A549 (cell line): ENCODE results near the gene AAR2.

Source experiments
- CBX2 ChIP-seq: fragments of 200-600 bp; sonication (generic); IDR thresholded peaks from 2 replicates; pipeline ENCODE4 v1.6.1; 2016; ENCODE audit warnings: low read depth, mild to moderate bottlenecking, borderline replicate concordance
- CHD2 ChIP-seq: fragments of 150-350 bp; IDR thresholded peaks from 2 replicates; pipeline ENCODE4 v1.6.1; 2014; ENCODE audit warnings: low read length; ENCODE audit not compliant: partially characterized antibody
- CHD4 ChIP-seq: fragments of 200-600 bp; sonication (generic); IDR thresholded peaks from 2 replicates; pipeline ENCODE4 v1.6.1; 2016; ENCODE audit warnings: antibody characterized with exemption, mild to moderate bottlenecking, borderline replicate concordance
- CTCF ChIP-seq: fragments of >200 bp; sonication (Bioruptor Twin); formaldehyde crosslinking; IDR thresholded peaks from 3 replicates; pipeline ENCODE4 v1.5.1; 2016
- ELK1 ChIP-seq: fragments of 150-350 bp; IDR thresholded peaks from 2 replicates; pipeline ENCODE4 v1.6.1; 2014; ENCODE audit warnings: low read depth, mild to moderate bottlenecking, low read length
- HDAC2 ChIP-seq: fragments of 200-600 bp; sonication (generic); IDR thresholded peaks from 2 replicates; pipeline ENCODE4 v1.6.1; 2016
- KDM1A ChIP-seq: fragments of 200-600 bp; sonication (generic); IDR thresholded peaks from 2 replicates; pipeline ENCODE4 v1.6.1; 2016; ENCODE audit warnings: low read depth, mild to moderate bottlenecking
- MAX ChIP-seq: IDR thresholded peaks from 2 replicates; pipeline ENCODE4 v1.6.1; 2012
- POLR2A ChIP-seq: IDR thresholded peaks from 2 replicates; pipeline ENCODE4 v1.6.1; 2012; ENCODE audit warnings: mild to moderate bottlenecking, low read length
- RFX5 ChIP-seq: fragments of 450-650 bp; IDR thresholded peaks from 2 replicates; pipeline ENCODE4 v1.7.1; 2014; ENCODE audit warnings: antibody characterized with exemption, mild to moderate bottlenecking, moderate library complexity
- RNF2 ChIP-seq: fragments of 200-600 bp; sonication (generic); IDR thresholded peaks from 2 replicates; pipeline ENCODE4 v1.6.1; 2016; ENCODE audit warnings: low read depth, mild to moderate bottlenecking, antibody characterized with exemption, moderate library complexity, borderline replicate concordance
- USF2 ChIP-seq: fragments of 450-650 bp; IDR thresholded peaks from 2 replicates; pipeline ENCODE4 v1.6.1; 2014; ENCODE audit warnings: antibody characterized with exemption

- TF ChIP-seq CTCF: no peak
- no peak for TF ChIP-seq MAX
- TF ChIP-seq USF2: no peak
- TF ChIP-seq POLR2A: no peak
- TF ChIP-seq CHD4: no peak
- no peak for TF ChIP-seq CHD2
- TF ChIP-seq CBX2: no peak
- no peak for TF ChIP-seq RFX5
- TF ChIP-seq HDAC2: no peak
- TF ChIP-seq ELK1: no peak
- TF ChIP-seq KDM1A: no peak
- TF ChIP-seq RNF2: no peak
Observed at GRCh38 chr20:36254076-36254475, 17.8 kb downstream of the AAR2 start.
